IMR-90 (cell line): ENCODE data around the gene DCLRE1B. TPM values are rescaled to one million over a fixed set of nuclear protein-coding genes. Genes with fewer than 3 reads are reported as not detected.

Experiments used
- ATAC-seq: fragments of 200-7000 bp; cut with Tn5 transposase; 2 replicates; pipeline ENCODE4 v1.9.1; 2020; ENCODE audit warnings: low read depth, mild to moderate bottlenecking, moderate library complexity
- BruUV-seq: library from RNA; stranded (reverse); fragments of 400-500 nt; replicated peaks from 2 replicates; lab custom pipeline; 2021; lab: Mats Ljungman, UMichigan
- CTCF ChIA-PET: fragments of 300-600 bp; formaldehyde crosslinking; extraction: SDS; loops from one replicate; lab custom pipeline; 2021; ENCODE audit warnings: antibody characterized with exemption; lab: Yijun Ruan, JAX
- POLR2A ChIA-PET: fragments of 300-600 bp; sonication (Branson Sonifier 250); formaldehyde crosslinking; loops from one replicate; lab custom pipeline; 2022; ENCODE audit warnings: antibody characterized with exemption; ENCODE audit not compliant: unreplicated experiment; lab: Charles Lee
- DNase-seq: peaks from one replicate; pipeline ENCODE4 v3.0.0; 2013
- H2AFZ ChIP-seq: replicated peaks from 2 replicates; pipeline ENCODE3; 2013; ENCODE audit warnings: low read length, mild to moderate bottlenecking; ENCODE audit not compliant: poor library complexity
- H2AK5ac ChIP-seq: 2 replicates; pipeline ENCODE4 v1.6.1; 2013; ENCODE audit warnings: low read depth, low read length, inconsistent platforms
- H2AK9ac ChIP-seq: replicated peaks from 2 replicates; pipeline ENCODE3; 2013; ENCODE audit warnings: mild to moderate bottlenecking, low read depth, low read length, moderate library complexity; ENCODE audit not compliant: poor library complexity
- H2BK120ac ChIP-seq: 2 replicates; pipeline ENCODE4 v1.6.1; 2013; ENCODE audit warnings: low read depth, low read length, inconsistent platforms
- H2BK15ac ChIP-seq: 3 replicates; pipeline ENCODE4 v1.6.1; 2013; ENCODE audit warnings: low read depth, low read length, inconsistent platforms
- H2BK20ac ChIP-seq: 2 replicates; pipeline ENCODE4 v1.6.1; 2013; ENCODE audit warnings: low read depth, mild to moderate bottlenecking, inconsistent platforms, low read length, moderate library complexity
- H2BK5ac ChIP-seq: 2 replicates; pipeline ENCODE4 v1.6.1; 2013; ENCODE audit warnings: mild to moderate bottlenecking, low read depth, low read length, inconsistent platforms; ENCODE audit not compliant: poor library complexity, severe bottlenecking
- H3K14ac ChIP-seq: replicated peaks from 2 replicates; pipeline ENCODE4 v1.6.1; 2013; ENCODE audit warnings: low read depth, low read length, inconsistent platforms
- H3K18ac ChIP-seq: 2 replicates; pipeline ENCODE4 v1.6.1; 2013; ENCODE audit warnings: low read depth, low read length, control low read depth
- H3K23ac ChIP-seq: 2 replicates; pipeline ENCODE4 v1.6.1; 2013; ENCODE audit warnings: low read depth, low read length, inconsistent platforms
- H3K27ac ChIP-seq: 2 replicates; pipeline ENCODE4 v1.5.1; 2013; ENCODE audit warnings: mild to moderate bottlenecking, control low read depth, low read length; ENCODE audit not compliant: insufficient read depth
- H3K27me3 ChIP-seq: 2 replicates; pipeline ENCODE4 v1.6.1; 2013; ENCODE audit warnings: low read length; ENCODE audit not compliant: control insufficient read depth, insufficient read depth
- H3K36me3 ChIP-seq: 2 replicates; pipeline ENCODE4 v1.6.1; 2013; ENCODE audit warnings: low read length, mixed read lengths; ENCODE audit not compliant: control insufficient read depth, insufficient read depth
- H3K4ac ChIP-seq: 2 replicates; pipeline ENCODE4 v1.6.1; 2013; ENCODE audit warnings: low read depth, low read length, inconsistent platforms
- H3K4me1 ChIP-seq: 2 replicates; pipeline ENCODE4 v1.6.1; 2013; ENCODE audit warnings: low read length, mixed read lengths; ENCODE audit not compliant: control insufficient read depth, insufficient read depth
- H3K4me2 ChIP-seq: 2 replicates; pipeline ENCODE4 v1.6.1; 2013; ENCODE audit warnings: low read depth, mild to moderate bottlenecking, control low read depth, low read length, moderate library complexity
- H3K4me3 ChIP-seq: 2 replicates; pipeline ENCODE4 v1.5.1; 2013; ENCODE audit warnings: low read depth, mild to moderate bottlenecking, control low read depth, low read length, moderate library complexity; ENCODE audit not compliant: insufficient read depth
- H3K56ac ChIP-seq: 2 replicates; pipeline ENCODE4 v1.6.1; 2013; ENCODE audit warnings: low read length, inconsistent platforms; ENCODE audit not compliant: insufficient read depth; ENCODE audit errors: extremely low read depth
- H3K79me1 ChIP-seq, 2 experiments: 2 replicates each; pipeline ENCODE4 v1.6.1; 2013; ENCODE audit warnings: low read length in 2 of 2, inconsistent platforms in 1 of 2, low read depth in 1 of 2
- H3K9ac ChIP-seq: 2 replicates; pipeline ENCODE4 v1.6.1; 2013; ENCODE audit warnings: low read depth, low read length, control low read depth
- H3K9me1 ChIP-seq: 2 replicates; pipeline ENCODE4 v1.6.1; 2013; ENCODE audit warnings: low read length, inconsistent platforms; ENCODE audit not compliant: insufficient read depth
- H3K9me3 ChIP-seq: 2 replicates; pipeline ENCODE4 v1.6.1; 2013; ENCODE audit warnings: low read length; ENCODE audit not compliant: control insufficient read depth, insufficient read depth
- H4K20me1 ChIP-seq: 2 replicates; pipeline ENCODE4 v1.6.1; 2013; ENCODE audit warnings: low read length, inconsistent platforms; ENCODE audit not compliant: insufficient read depth
- H4K5ac ChIP-seq: 2 replicates; pipeline ENCODE4 v1.6.1; 2013; ENCODE audit warnings: mild to moderate bottlenecking, low read depth, low read length, control low read depth
- H4K8ac ChIP-seq, 2 experiments: 2 replicates each; pipeline ENCODE4 v1.6.1; 2013; ENCODE audit warnings: low read depth in 2 of 2, low read length in 2 of 2, control low read depth in 1 of 2, inconsistent platforms in 1 of 2
- H4K91ac ChIP-seq: 2 replicates; pipeline ENCODE4 v1.6.1; 2013; ENCODE audit warnings: low read depth, low read length, inconsistent platforms; ENCODE audit not compliant: insufficient read depth
- CEBPB ChIP-seq: IDR thresholded peaks from 2 replicates; pipeline ENCODE4 v1.6.1; 2012; ENCODE audit warnings: low read depth, low read length, improper control_type of control experiment
- FOS ChIP-seq: fragments of 150-350 bp; IDR thresholded peaks from 2 replicates; pipeline ENCODE4 v1.6.1; 2016; ENCODE audit warnings: low read depth, low read length
- SMC3 ChIP-seq: fragments of 150-350 bp; IDR thresholded peaks from 2 replicates; pipeline ENCODE4 v1.6.1; 2016; ENCODE audit warnings: low read depth, mild to moderate bottlenecking, antibody characterized with exemption, low read length, moderate library complexity
- WGBS, 2 experiments: methylation state at CpG; one replicate each; pipeline versions ENCODE4 v1.1.5 to v1.1.7; 2013; ENCODE audit warnings: missing lambda C conversion rate in 2 of 2; ENCODE audit not compliant: insufficient read length in 1 of 2; ENCODE audit errors: extremely low coverage in 2 of 2; 5-methylcytosine and 5-hydroxymethylcytosine counted together
- dilution Hi-C: fragments of 300-500 bp; cut with HindIII; formaldehyde crosslinking; loops from one replicate; pipeline ENCODE4 v1.14.3; 2018; ENCODE audit warnings: low sequenced_read_pairs; ENCODE audit not compliant: unreplicated experiment
- in situ Hi-C: fragments of 300-500 bp; cut with MboI; formaldehyde crosslinking; loops from 3 replicates; pipeline ENCODE4 v1.14.3; 2019; ENCODE audit warnings: low sequenced_read_pairs, inconsistent platforms, mixed read lengths
- intact Hi-C: fragments of 100-400 bp; cut with micrococcal nuclease; formaldehyde crosslinking; loops from 2 replicates; pipeline ENCODE4 v1.10.0; 2022
- polyA plus RNA-seq, 3 experiments: library from polyadenylated mRNA; depleted of rRNA; stranded (reverse); fragments of >200 nt; gene quantifications; 2 replicates each; pipeline ENCODE4 v1.2.3, GENCODE V29; 2012; ENCODE audit warnings: low replicate concordance in 1 of 3
- total RNA-seq: library from RNA; depleted of rRNA; stranded (reverse); fragments of >200 nt; gene quantifications from 2 replicates; pipeline ENCODE4 v1.2.3, GENCODE V29; 2012

DCLRE1B gene
- total and polyA plus RNA-seq, 2 of the 4 experiments (the other 2 are of a cell fraction) = 4.9 to 6.1 TPM

- H3K79me1 ChIP-seq = peaks cover 3 to 10% of the 10 kb centered on the region in 2 experiments; a peak in 2 of 4 replicates
- no peak overlapping the region for H4K8ac ChIP-seq
- no peak overlapping the region for H3K56ac ChIP-seq
- peaks cover under 1% of the 10 kb centered on the region; the same call in 1 of the 2 replicates for H3K27me3 ChIP-seq
- ChIA-PET POLR2A (no interaction called here), CTCF (no interaction called here)
- peaks cover 2% of the 10 kb centered on the region for H3K9me1 ChIP-seq
- BruUV-seq = no TSS peak
- TF ChIP-seq FOS (0 out of 2 replicates have a peak, but pooled peaks have one; percentile 7), SMC3 (no peak), CEBPB (peak; percentile 73)
- no peak overlapping the region for H3K14ac ChIP-seq
- no peak overlapping the region for H2AK5ac ChIP-seq
- no peak overlapping the region for H3K27ac ChIP-seq
- H2BK20ac ChIP-seq = no peak overlapping the region
- peaks cover 5% of the 10 kb centered on the region for H3K4me1 ChIP-seq
- ATAC-seq (no peak), DNase-seq (peak; percentile 75)
- no peaks in the 10 kb centered on the region for H3K36me3 ChIP-seq
- no peaks in the 10 kb centered on the region for H4K20me1 ChIP-seq
- dilution Hi-C loops (no loop called here), intact Hi-C loops (no loop called here), in situ Hi-C loops (loop anchor here (25.0 kb wide), 1 partner anchor 780 kb away; no protein-coding TSS in a partner anchor)
- H2BK120ac ChIP-seq = no peak overlapping the region
- H4K5ac ChIP-seq = no peak overlapping the region
- no peak overlapping the region for H2AK9ac ChIP-seq
- H3K4ac ChIP-seq = no peak overlapping the region
- H3K9ac ChIP-seq = no peak overlapping the region
- H3K4me3 ChIP-seq = no peak overlapping the region
- H3K23ac ChIP-seq = no peak overlapping the region
- H2AFZ ChIP-seq = no peak overlapping the region
- no CpG with 5 or more reads among the region's 2 CpGs for WGBS, 2 experiments
- no peak overlapping the region for H4K91ac ChIP-seq
- no peak overlapping the region for H3K18ac ChIP-seq
- H3K4me2 ChIP-seq = no peak overlapping the region
- H3K9me3 ChIP-seq = no peaks in the 10 kb centered on the region
- no peak overlapping the region for H2BK5ac ChIP-seq
- no peak overlapping the region for H2BK15ac ChIP-seq
These were observed 12.4 kb downstream of the DCLRE1B start for GRCh38 chr1:113917400-113918082.
